WTC11 (cell line): ENCODE measurements around the gene PC.

ENCODE experiments used
- CTCF ChIP-seq: fragments of 200-600 bp; IDR thresholded peaks from 2 replicates; pipeline ENCODE4 v1.8.0; 2022; ENCODE audit warnings: antibody characterized with exemption
- ETV6 ChIP-seq: sonication (generic); formaldehyde crosslinking; IDR thresholded peaks from 2 replicates; pipeline ENCODE4 v1.8.1; 2022; ENCODE audit warnings: mild to moderate bottlenecking, missing genetic modification reagents
- JUN ChIP-seq: sonication (generic); formaldehyde crosslinking; IDR thresholded peaks from 2 replicates; pipeline ENCODE4 v1.8.0; 2023; ENCODE audit warnings: mild to moderate bottlenecking, missing genetic modification reagents
- SP1 ChIP-seq: sonication (generic); formaldehyde crosslinking; conservative IDR thresholded peaks from 2 replicates; pipeline ENCODE4 v1.8.1; 2022; ENCODE audit warnings: missing genetic modification reagents
- ZNF263 ChIP-seq: sonication (generic); formaldehyde crosslinking; IDR thresholded peaks from 2 replicates; pipeline ENCODE4 v1.8.1; 2022; ENCODE audit warnings: low read depth, mild to moderate bottlenecking, moderate library complexity, missing genetic modification reagents

GRCh38 chr11:66840317-66841091, 117.7 kb downstream of the PC start:
- no peak for TF ChIP-seq SP1 (CRISPR knock-in tag)
- no peak for TF ChIP-seq CTCF
- no peak for TF ChIP-seq ETV6 (CRISPR knock-in tag)
- no peak for TF ChIP-seq ZNF263 (CRISPR knock-in tag)
- TF ChIP-seq JUN (CRISPR knock-in tag), result no peak
